Hypothalamus (tissue), 51 donors: ENCODE measurements around the gene ADAP2.
A peak's percentile ranks its signal among the peaks of the same experiment; 100 is the strongest.
"Not testable (repeated sequence)": the region's sequence is repeated elsewhere in the genome, so short reads cannot be mapped to it uniquely, and the experiment has no call there.

Source experiments
- DNase-seq, 51 donors: peaks; one replicate each; lab custom pipeline; 2025; lab: John Stamatoyannopoulos, UW

Gene ADAP2

GRCh38 chr17:30929081-30929633, 7.4 kb downstream of the ADAP2 start:
- no peak for DNase-seq

- DNase-seq: not testable (repeated sequence)
Measured at GRCh38 chr17:30929861-30930260, 8.1 kb downstream of the ADAP2 start.

- DNase-seq: no peak
Measured at GRCh38 chr17:30930495-30930894, 8.8 kb downstream of the ADAP2 start.

- DNase-seq: not testable (repeated sequence)
Measured at GRCh38 chr17:30931582-30931981, 9.8 kb downstream of the ADAP2 start.

- no peak for DNase-seq
Measured at GRCh38 chr17:30933966-30934365, 12.2 kb downstream of the ADAP2 start.

GRCh38 chr17:30939051-30939689, 17.4 kb downstream of the ADAP2 start:
- no peak for DNase-seq

- no peak for DNase-seq
Measured at GRCh38 chr17:30942308-30943079, 20.7 kb downstream of the ADAP2 start.

GRCh38 chr17:30947796-30948195, 26.1 kb downstream of the ADAP2 start:
- DNase-seq: no peak

GRCh38 chr17:30950189-30950588, 28.4 kb downstream of the ADAP2 start:
- DNase-seq: no peak

- peak in 24 of 51 donors; percentile 11 to 53 (median 24) for DNase-seq
Measured at GRCh38 chr17:30950669-30951399, 29.1 kb downstream of the ADAP2 start.

GRCh38 chr17:30952638-30953393, 31.1 kb downstream of the ADAP2 start:
- peak in 1 of 51 donors; percentile 14 for DNase-seq

GRCh38 chr17:30954046-30954830, 32.5 kb downstream of the ADAP2 start:
- peak in 2 of 51 donors; percentile 18 to 19 for DNase-seq

GRCh38 chr17:30956764-30957374, 35.1 kb downstream of the ADAP2 start:
- DNase-seq: peak in 2 of 51 donors; percentile 12 to 13

- DNase-seq: no peak
Measured at GRCh38 chr17:30957741-30958140, 36.0 kb downstream of the ADAP2 start.

- no peak for DNase-seq
Measured at GRCh38 chr17:30958187-30958586, 36.4 kb downstream of the ADAP2 start.

- no peak for DNase-seq
Measured at GRCh38 chr17:30961209-30962188, 39.8 kb downstream of the ADAP2 start.

GRCh38 chr17:30964312-30964711, 42.6 kb downstream of the ADAP2 start:
- DNase-seq: not testable (repeated sequence)

- DNase-seq: no peak
Measured at GRCh38 chr17:30964876-30965275, 43.1 kb downstream of the ADAP2 start.
